AG04450 (cell line): ENCODE data around the gene DNAI1. TPM values are rescaled to one million over a fixed set of nuclear protein-coding genes. Genes with fewer than 3 reads are reported as not detected.

Experiments used
- CTCF ChIA-PET: fragments of 300-600, 350-600 bp; formaldehyde crosslinking; extraction: SDS; loops from one replicate; lab custom pipeline; 2022; ENCODE audit warnings: antibody characterized with exemption, inconsistent platforms; lab: Charles Lee
- POLR2A ChIA-PET: fragments of 350-600 bp; formaldehyde crosslinking; extraction: SDS; loops from one replicate; lab custom pipeline; 2021; ENCODE audit warnings: antibody characterized with exemption, inconsistent platforms; lab: Yijun Ruan, JAX
- DNase-seq: peaks from one replicate; pipeline ENCODE4 v3.0.0-alpha.2; 2011; ENCODE audit warnings: low read depth, low spot score
- H3K27ac ChIP-seq: one replicate; pipeline ENCODE4 v1.5.1; 2012; ENCODE audit warnings: low read depth, low read length, control low read depth
- H3K27me3 ChIP-seq: one replicate; pipeline ENCODE4 v1.6.0; 2012; ENCODE audit warnings: low read length; ENCODE audit not compliant: control insufficient read depth, insufficient read depth
- H3K4me3 ChIP-seq: 2 replicates; pipeline ENCODE4 v1.5.1; 2011; ENCODE audit warnings: mild to moderate bottlenecking, low read depth, low read length, control low read depth
- H3K9me3 ChIP-seq: 2 replicates; pipeline ENCODE4 v1.5.1; 2012; ENCODE audit warnings: low read length; ENCODE audit not compliant: control insufficient read depth, insufficient read depth
- CTCF ChIP-seq: IDR thresholded peaks from 2 replicates; pipeline ENCODE4 v1.5.1; 2011; ENCODE audit warnings: low read depth, low read length, control low read depth, inconsistent platforms
- polyA plus RNA-seq: library from polyadenylated mRNA; depleted of rRNA; stranded (reverse); fragments of >200 nt; gene quantifications from 2 replicates; pipeline ENCODE4 v1.2.3, GENCODE V29; 2011

DNAI1 gene
- polyA plus RNA-seq, 1 experiment = not detected

GRCh38 chr9:34540827-34541226 is 82.2 kb downstream of the DNAI1 start:
- no peak overlapping the region for H3K4me3 ChIP-seq
- ChIA-PET POLR2A (no interaction called here), CTCF (interaction anchor here (2.1 kb wide), 1 partner anchor 137 kb away, joined by 8 read pairs; no protein-coding TSS in a partner anchor)
- no peaks in the 10 kb centered on the region for H3K9me3 ChIP-seq
- H3K27ac ChIP-seq = no peak overlapping the region
- H3K27me3 ChIP-seq = peaks cover 24% of the 10 kb centered on the region
- TF ChIP-seq CTCF = 0 out of 2 replicates have a peak, but pooled peaks have one; percentile 5
- no peak for DNase-seq

- no peak for TF ChIP-seq CTCF
- Histone ChIP-seq H3K27me3 (peaks cover 22% of the 10 kb centered on the region), H3K27ac (no peak overlapping the region), H3K9me3 (no peaks in the 10 kb centered on the region), H3K4me3 (no peak overlapping the region)
- no peak for DNase-seq
- POLR2A ChIA-PET = no interaction called here
- CTCF ChIA-PET = no interaction called here
Observed at GRCh38 chr9:34541540-34541939, 82.9 kb downstream of the DNAI1 start.

DNA sequence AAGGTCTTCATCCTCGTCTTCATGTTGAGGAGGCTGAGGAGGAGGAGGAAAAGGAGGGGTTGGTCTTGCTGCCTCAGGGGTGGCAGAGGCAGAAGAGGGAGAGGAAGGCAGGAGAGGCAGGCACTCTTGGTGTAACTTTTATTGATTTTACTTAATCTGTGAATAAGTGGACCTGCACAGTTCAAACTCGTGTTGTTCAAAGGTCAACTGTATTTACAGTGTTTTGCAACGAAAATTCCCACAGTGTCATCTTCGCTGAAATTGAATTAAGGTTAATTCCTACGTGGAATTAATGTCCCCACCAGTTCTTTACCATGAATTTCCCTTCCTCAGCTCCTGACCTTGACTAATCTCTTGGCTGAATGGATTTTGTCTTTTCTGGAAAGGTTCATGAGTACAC is 85.4 kb downstream of the DNAI1 start:
- H3K4me3 ChIP-seq = no peak overlapping the region
- POLR2A ChIA-PET = no interaction called here
- CTCF ChIA-PET = interaction anchor here (1.1 to 2.7 kb wide), 4 partner anchors 43 to 140 kb away, joined by 3 to 14 read pairs (median 7); no protein-coding TSS in a partner anchor
- no peak overlapping the region for H3K27ac ChIP-seq
- DNase-seq = no peak
- no peaks in the 10 kb centered on the region for H3K9me3 ChIP-seq
- no peak for TF ChIP-seq CTCF
- H3K27me3 ChIP-seq = peaks cover 16% of the 10 kb centered on the region

GRCh38 chr9:34545497-34545896 is 86.9 kb downstream of the DNAI1 start:
- TF ChIP-seq CTCF = no peak
- Histone ChIP-seq H3K27ac (no peak overlapping the region), H3K27me3 (peaks cover 13% of the 10 kb centered on the region), H3K9me3 (no peaks in the 10 kb centered on the region), H3K4me3 (no peak overlapping the region)
- no peak for DNase-seq
- ChIA-PET POLR2A (no interaction called here), CTCF (interaction anchor here (1.4 to 2.7 kb wide), 2 partner anchors 46 to 142 kb away, joined by 4 to 14 read pairs; no protein-coding TSS in a partner anchor)

DNA sequence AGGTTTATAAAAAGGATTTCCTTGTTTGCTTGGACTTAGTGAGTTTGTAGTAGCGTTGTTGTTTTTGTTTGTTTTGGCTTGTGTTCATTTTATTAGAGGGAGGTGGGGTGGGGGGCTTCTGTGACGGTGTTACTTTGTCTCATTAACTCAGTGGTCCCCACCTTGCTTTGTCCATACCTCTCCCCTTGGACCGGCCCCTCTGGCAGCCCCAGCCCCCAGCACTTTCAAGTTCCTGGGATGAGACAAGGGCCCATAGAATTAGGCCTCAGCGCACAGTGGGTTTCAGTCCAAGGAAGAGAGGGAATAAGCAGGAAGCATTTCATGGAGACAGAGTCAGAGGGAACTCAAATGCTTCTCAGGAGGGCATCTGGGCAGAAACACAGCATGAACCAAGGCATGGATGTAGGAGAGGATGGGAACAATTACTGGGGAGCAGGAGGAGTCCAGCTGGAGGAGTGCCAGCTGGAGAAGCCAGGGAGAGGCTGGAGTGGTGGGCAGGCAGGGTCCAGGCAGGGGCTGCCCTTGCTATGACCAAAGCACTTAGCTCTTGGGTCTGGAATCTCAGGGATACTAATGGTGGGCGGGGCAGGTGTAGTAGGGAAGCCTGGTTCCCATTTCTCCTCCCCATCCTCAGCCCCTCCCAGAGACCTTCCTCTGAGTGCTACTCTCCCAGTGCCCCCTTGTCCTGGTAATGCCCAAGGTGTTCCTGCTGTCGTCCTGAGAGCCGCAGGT is 87.7 kb downstream of the DNAI1 start:
- POLR2A ChIA-PET = no interaction called here
- DNase-seq = no peak
- Histone ChIP-seq H3K27me3 (peaks cover 13% of the 10 kb centered on the region), H3K9me3 (no peaks in the 10 kb centered on the region), H3K27ac (no peak overlapping the region), H3K4me3 (no peak overlapping the region)
- no peak for TF ChIP-seq CTCF
- CTCF ChIA-PET = interaction anchor here (0.8 to 7.8 kb wide), 5 partner anchors 12 to 142 kb away, joined by 3 to 110 read pairs (median 17); no protein-coding TSS in a partner anchor
